GM12878 (cell line): ENCODE measurements around the gene PGAM2. TPM values are rescaled to one million over a fixed set of nuclear protein-coding genes. Genes with fewer than 3 reads are reported as not detected.

Source experiments
- ATAC-seq: fragments of 200-7000 bp; cut with Tn5 transposase; 3 replicates; pipeline ENCODE4 v1.9.1; 2020; ENCODE audit warnings: mild to moderate bottlenecking, moderate library complexity
- BruUV-seq: library from RNA; stranded (reverse); fragments of 400-500 nt; replicated peaks from 2 replicates; lab custom pipeline; 2021; lab: Mats Ljungman, UMichigan
- CTCF ChIA-PET: fragments of 300-600 bp; sonication (Branson Sonifier 250); formaldehyde crosslinking; extraction: SDS; loops from one replicate; lab custom pipeline; 2021; ENCODE audit warnings: inconsistent platforms; lab: Yijun Ruan, JAX
- POLR2A ChIA-PET: fragments of 350-600 bp; formaldehyde crosslinking; extraction: SDS; loops from one replicate; lab custom pipeline; 2021; ENCODE audit warnings: inconsistent platforms; lab: Charles Lee
- RAD21 ChIA-PET: fragments of 300-600 bp; sonication (Branson Sonifier 250); formaldehyde crosslinking; loops from one replicate; lab custom pipeline; 2023; ENCODE audit warnings: antibody characterized with exemption; ENCODE audit not compliant: unreplicated experiment; lab: Charles Lee
- SMC1A ChIA-PET: fragments of 300-600 bp; sonication (Branson Sonifier 250); formaldehyde crosslinking; loops from one replicate; lab custom pipeline; 2023; ENCODE audit not compliant: unreplicated experiment, uncharacterized antibody; lab: Charles Lee
- DNase-seq: peaks from one replicate; pipeline ENCODE4 v3.0.0-alpha.2; 2011; ENCODE audit warnings: low read depth, low spot score
- FAIRE-seq: peaks from 3 replicates; lab custom pipeline; 2011; peaks lifted over from hg19 to GRCh38; lab: Jason Lieb, UNC
- H2AFZ ChIP-seq: 2 replicates; pipeline ENCODE4 v1.6.0; 2011; ENCODE audit warnings: low read depth, low read length, control low read depth; ENCODE audit not compliant: control insufficient read depth
- H3K27ac ChIP-seq: 2 replicates; pipeline ENCODE4 v1.5.1; 2011; ENCODE audit warnings: control low read depth; ENCODE audit not compliant: control insufficient read depth, insufficient read depth
- H3K27me3 ChIP-seq, 2 experiments: replicated peaks in 1 of 2; 2 replicates each; pipeline versions ENCODE4 v1.6.0 to v1.6.1; 2011; ENCODE audit warnings: low read length in 1 of 2; ENCODE audit not compliant: control insufficient read depth in 2 of 2, insufficient read depth in 2 of 2
- H3K36me3 ChIP-seq, 2 experiments: 2 replicates each; pipeline ENCODE4 v1.5.1; 2011; ENCODE audit warnings: low read length in 1 of 2; ENCODE audit not compliant: control insufficient read depth in 2 of 2, insufficient read depth in 2 of 2
- H3K4me1 ChIP-seq: 2 replicates; pipeline ENCODE4 v1.6.1; 2011; ENCODE audit warnings: mild to moderate bottlenecking, low read length, moderate library complexity, mixed read lengths; ENCODE audit not compliant: control insufficient read depth, insufficient read depth
- H3K4me2 ChIP-seq: 2 replicates; pipeline ENCODE4 v1.6.0; 2011; ENCODE audit warnings: control low read depth; ENCODE audit not compliant: control insufficient read depth, insufficient read depth
- H3K4me3 ChIP-seq: fragments of 200-600 bp; sonication (generic); 2 replicates; pipeline ENCODE4 v1.5.1; 2016
- H3K79me2 ChIP-seq: 2 replicates; pipeline ENCODE4 v1.6.0; 2011; ENCODE audit warnings: low read length; ENCODE audit not compliant: control insufficient read depth, insufficient read depth
- H3K9ac ChIP-seq: 2 replicates; pipeline ENCODE4 v1.8.0; 2011; ENCODE audit warnings: low read length, control low read depth, mixed read lengths; ENCODE audit not compliant: control insufficient read depth, insufficient read depth
- H3K9me3 ChIP-seq: replicated peaks from 3 replicates; pipeline ENCODE4 v1.5.1; 2011; ENCODE audit warnings: mild to moderate bottlenecking, low read length; ENCODE audit not compliant: control insufficient read depth, insufficient read depth
- H4K20me1 ChIP-seq: 2 replicates; pipeline ENCODE4 v1.6.0; 2011; ENCODE audit not compliant: control insufficient read depth, insufficient read depth
- BACH1 ChIP-seq: fragments of 450-650 bp; IDR thresholded peaks from 2 replicates; pipeline ENCODE4 v1.6.1; 2017; ENCODE audit warnings: mild to moderate bottlenecking, borderline replicate concordance
- CEBPB ChIP-seq, 2 experiments: fragments of 150-350 bp in 1 of 2; IDR thresholded peaks; 2 replicates each; pipeline ENCODE4 v1.6.1; 2012 to 2014; ENCODE audit warnings: low read depth in 2 of 2, low read length in 2 of 2, borderline replicate concordance in 1 of 2, inconsistent platforms in 1 of 2
- IKZF1 ChIP-seq: fragments of 450-650 bp; conservative IDR thresholded peaks from 2 replicates; pipeline ENCODE4 v1.6.1; 2017; ENCODE audit warnings: antibody characterized with exemption, mild to moderate bottlenecking
- MXI1 ChIP-seq: fragments of 150-350 bp; IDR thresholded peaks from 2 replicates; pipeline ENCODE4 v1.6.1; 2011; ENCODE audit warnings: low read depth, mild to moderate bottlenecking, inconsistent platforms, low read length, improper control_type of control experiment
- NBN ChIP-seq: fragments of 450-650 bp; IDR thresholded peaks from 2 replicates; pipeline ENCODE4 v1.6.1; 2016
- PAX5 ChIP-seq: IDR thresholded peaks from 2 replicates; pipeline ENCODE4 v1.6.1; 2011; ENCODE audit warnings: low read depth, low read length, borderline replicate concordance
- ZNF24 ChIP-seq: fragments of 450-650 bp; IDR thresholded peaks from 2 replicates; pipeline ENCODE4 v1.6.1; 2017; ENCODE audit warnings: antibody characterized with exemption, mild to moderate bottlenecking
- ZNF622 ChIP-seq: fragments of 450-650 bp; IDR thresholded peaks from 2 replicates; pipeline ENCODE4 v1.6.1; 2017; ENCODE audit warnings: mild to moderate bottlenecking, inconsistent platforms
- ZSCAN29 ChIP-seq: fragments of 450-650 bp; IDR thresholded peaks from 2 replicates; pipeline ENCODE4 v1.6.1; 2017; ENCODE audit warnings: mild to moderate bottlenecking, moderate library complexity
- WGBS: methylation state at CpG from one replicate; pipeline ENCODE4 v1.1.6; 2016; ENCODE audit warnings: low lambda C conversion rate; ENCODE audit not compliant: insufficient replicate concordance, insufficient coverage; ENCODE audit errors: missing lambda C conversion rate; 5-methylcytosine and 5-hydroxymethylcytosine counted together
- in situ Hi-C: fragments of 300-500 bp; cut with MboI; formaldehyde crosslinking; loops from 9 replicates; pipeline ENCODE4 v1.14.3; 2018; ENCODE audit warnings: mixed read lengths
- intact Hi-C: fragments of 100-400 bp; cut with micrococcal nuclease; formaldehyde crosslinking; loops from one replicate; pipeline ENCODE4 v1.14.2; 2022; ENCODE audit not compliant: unreplicated experiment
- polyA plus RNA-seq, 11 experiments: library from polyadenylated mRNA; depleted of rRNA in 4 of 11; unstranded in 6 of 11; stranded (reverse) in 5 of 11; fragments of >200 nt; fragmentation: Nextera tagmentation in 4 of 11; fragmentation: Illumina TruSeq in 1 of 11; extraction: Ambion mirVana in 4 of 11; extraction: Trizol in 1 of 11; gene quantifications; 1 replicate in 1 of 11; 2 replicates in 10 of 11; pipeline versions ENCODE4 v1.2.1 to v1.2.3, GENCODE V29; 2011 to 2016; ENCODE audit warnings: inconsistent platforms in 2 of 11, missing spikeins in 2 of 11, low read depth in 1 of 11
- total RNA-seq, 4 experiments: library from RNA; depleted of rRNA in 3 of 4; stranded (reverse); fragments of >200 nt in 3 of 4; fragmentation: Illumina TruSeq in 1 of 4; extraction: Trizol in 1 of 4; gene quantifications; 2 replicates each; pipeline versions ENCODE4 v1.2.1 to v1.2.3, GENCODE V29; 2013 to 2021
- TF ChIP-seq, protein P1 (sequence below): IDR thresholded peaks from 2 replicates; pipeline ENCODE4 v1.6.1; 2012; ENCODE audit warnings: low read depth, low read length, improper control_type of control experiment
- TF ChIP-seq, protein P2 (sequence below): fragments of 450-650 bp; IDR thresholded peaks from 2 replicates; pipeline ENCODE4 v1.6.1; 2017; ENCODE audit warnings: borderline replicate concordance
- TF ChIP-seq, protein P3 (sequence below): IDR thresholded peaks from 2 replicates; pipeline ENCODE4 v1.6.1; 2011; ENCODE audit warnings: low read depth, low read length, improper control_type of control experiment, borderline replicate concordance
- TF ChIP-seq, protein P4 (sequence below): IDR thresholded peaks from 2 replicates; pipeline ENCODE4 v1.6.1; 2011; ENCODE audit warnings: borderline replicate concordance, low read depth, mild to moderate bottlenecking, moderate library complexity, low read length; ENCODE audit not compliant: insufficient read depth, poor library complexity, severe bottlenecking
- TF ChIP-seq, protein P5 (sequence below): fragments of 450-650 bp; formaldehyde crosslinking; IDR thresholded peaks from 2 replicates; pipeline ENCODE4 v1.4.0; 2020; ENCODE audit warnings: mild to moderate bottlenecking, moderate library complexity

The PGAM2 gene
- total and polyA plus RNA-seq, 10 of the 15 experiments (the other 5 are each of a cell fraction or from before 2014, with no cell fraction given) = not detected

DNA sequence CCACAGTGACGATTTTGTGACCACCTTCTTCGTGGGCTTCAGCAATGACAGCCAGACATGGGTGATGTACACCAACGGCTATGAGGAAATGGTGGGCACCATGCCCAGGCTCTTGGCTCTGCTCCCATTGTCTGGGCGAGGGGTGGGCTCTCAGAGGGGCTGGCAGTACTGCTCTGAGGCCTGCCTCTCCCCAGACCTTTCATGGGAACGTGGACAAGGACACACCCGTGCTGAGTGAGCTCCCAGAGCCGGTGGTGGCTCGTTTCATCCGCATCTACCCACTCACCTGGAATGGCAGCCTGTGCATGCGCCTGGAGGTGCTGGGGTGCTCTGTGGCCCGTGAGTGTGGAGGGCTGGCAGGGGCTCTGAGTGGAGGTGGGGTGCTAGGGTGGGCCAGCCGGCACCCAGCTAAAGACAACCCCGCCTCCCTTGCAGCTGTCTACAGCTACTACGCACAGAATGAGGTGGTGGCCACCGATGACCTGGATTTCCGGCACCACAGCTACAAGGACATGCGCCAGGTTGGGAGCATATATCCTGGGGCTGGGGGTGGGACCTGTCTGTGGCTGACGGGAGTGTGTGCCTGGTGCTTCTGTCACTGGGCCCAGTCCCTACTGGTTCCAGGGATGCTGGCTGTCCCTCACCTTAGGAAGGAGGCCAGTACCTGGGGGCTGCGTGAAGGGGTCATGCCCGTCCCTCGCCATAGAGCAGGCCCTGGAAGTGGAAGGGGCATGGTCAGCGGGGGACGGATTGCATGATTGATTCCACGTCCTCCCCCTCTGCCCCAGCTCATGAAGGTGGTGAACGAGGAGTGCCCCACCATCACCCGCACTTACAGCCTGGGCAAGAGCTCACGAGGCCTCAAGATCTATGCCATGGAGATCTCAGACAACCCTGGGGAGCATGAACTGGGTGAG is 45.6 kb upstream of the PGAM2 start:
- WGBS = 43% methylated on average over 27 of the region's 27 CpGs
- no peak for FAIRE-seq
- TF ChIP-seq NBN = no peak
- no peak for TF ChIP-seq ZSCAN29
- TF ChIP-seq, protein P1, sequence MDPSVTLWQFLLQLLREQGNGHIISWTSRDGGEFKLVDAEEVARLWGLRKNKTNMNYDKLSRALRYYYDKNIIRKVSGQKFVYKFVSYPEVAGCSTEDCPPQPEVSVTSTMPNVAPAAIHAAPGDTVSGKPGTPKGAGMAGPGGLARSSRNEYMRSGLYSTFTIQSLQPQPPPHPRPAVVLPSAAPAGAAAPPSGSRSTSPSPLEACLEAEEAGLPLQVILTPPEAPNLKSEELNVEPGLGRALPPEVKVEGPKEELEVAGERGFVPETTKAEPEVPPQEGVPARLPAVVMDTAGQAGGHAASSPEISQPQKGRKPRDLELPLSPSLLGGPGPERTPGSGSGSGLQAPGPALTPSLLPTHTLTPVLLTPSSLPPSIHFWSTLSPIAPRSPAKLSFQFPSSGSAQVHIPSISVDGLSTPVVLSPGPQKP = no peak
- TF ChIP-seq, protein P2, sequence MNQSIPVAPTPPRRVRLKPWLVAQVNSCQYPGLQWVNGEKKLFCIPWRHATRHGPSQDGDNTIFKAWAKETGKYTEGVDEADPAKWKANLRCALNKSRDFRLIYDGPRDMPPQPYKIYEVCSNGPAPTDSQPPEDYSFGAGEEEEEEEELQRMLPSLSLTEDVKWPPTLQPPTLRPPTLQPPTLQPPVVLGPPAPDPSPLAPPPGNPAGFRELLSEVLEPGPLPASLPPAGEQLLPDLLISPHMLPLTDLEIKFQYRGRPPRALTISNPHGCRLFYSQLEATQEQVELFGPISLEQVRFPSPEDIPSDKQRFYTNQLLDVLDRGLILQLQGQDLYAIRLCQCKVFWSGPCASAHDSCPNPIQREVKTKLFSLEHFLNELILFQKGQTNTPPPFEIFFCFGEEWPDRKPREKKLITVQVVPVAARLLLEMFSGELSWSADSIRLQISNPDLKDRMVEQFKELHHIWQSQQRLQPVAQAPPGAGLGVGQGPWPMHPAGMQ = no peak
- TF ChIP-seq MXI1 = no peak
- TF ChIP-seq, protein P3, sequence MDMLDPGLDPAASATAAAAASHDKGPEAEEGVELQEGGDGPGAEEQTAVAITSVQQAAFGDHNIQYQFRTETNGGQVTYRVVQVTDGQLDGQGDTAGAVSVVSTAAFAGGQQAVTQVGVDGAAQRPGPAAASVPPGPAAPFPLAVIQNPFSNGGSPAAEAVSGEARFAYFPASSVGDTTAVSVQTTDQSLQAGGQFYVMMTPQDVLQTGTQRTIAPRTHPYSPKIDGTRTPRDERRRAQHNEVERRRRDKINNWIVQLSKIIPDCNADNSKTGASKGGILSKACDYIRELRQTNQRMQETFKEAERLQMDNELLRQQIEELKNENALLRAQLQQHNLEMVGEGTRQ = no peak
- no peak for TF ChIP-seq ZNF622
- TF ChIP-seq IKZF1 = no peak
- TF ChIP-seq, protein P4, sequence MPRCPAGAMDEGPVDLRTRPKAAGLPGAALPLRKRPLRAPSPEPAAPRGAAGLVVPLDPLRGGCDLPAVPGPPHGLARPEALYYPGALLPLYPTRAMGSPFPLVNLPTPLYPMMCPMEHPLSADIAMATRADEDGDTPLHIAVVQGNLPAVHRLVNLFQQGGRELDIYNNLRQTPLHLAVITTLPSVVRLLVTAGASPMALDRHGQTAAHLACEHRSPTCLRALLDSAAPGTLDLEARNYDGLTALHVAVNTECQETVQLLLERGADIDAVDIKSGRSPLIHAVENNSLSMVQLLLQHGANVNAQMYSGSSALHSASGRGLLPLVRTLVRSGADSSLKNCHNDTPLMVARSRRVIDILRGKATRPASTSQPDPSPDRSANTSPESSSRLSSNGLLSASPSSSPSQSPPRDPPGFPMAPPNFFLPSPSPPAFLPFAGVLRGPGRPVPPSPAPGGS = no peak
- no peak for TF ChIP-seq CEBPB (IDR thresholded peaks at IDR 0.05; ENCODE audit: borderline replicate concordance in 1 of 2, low read depth in 2 of 2, low read length in 2 of 2)
- TF ChIP-seq PAX5 = no peak
- no peak for TF ChIP-seq BACH1
- TF ChIP-seq, protein P5, sequence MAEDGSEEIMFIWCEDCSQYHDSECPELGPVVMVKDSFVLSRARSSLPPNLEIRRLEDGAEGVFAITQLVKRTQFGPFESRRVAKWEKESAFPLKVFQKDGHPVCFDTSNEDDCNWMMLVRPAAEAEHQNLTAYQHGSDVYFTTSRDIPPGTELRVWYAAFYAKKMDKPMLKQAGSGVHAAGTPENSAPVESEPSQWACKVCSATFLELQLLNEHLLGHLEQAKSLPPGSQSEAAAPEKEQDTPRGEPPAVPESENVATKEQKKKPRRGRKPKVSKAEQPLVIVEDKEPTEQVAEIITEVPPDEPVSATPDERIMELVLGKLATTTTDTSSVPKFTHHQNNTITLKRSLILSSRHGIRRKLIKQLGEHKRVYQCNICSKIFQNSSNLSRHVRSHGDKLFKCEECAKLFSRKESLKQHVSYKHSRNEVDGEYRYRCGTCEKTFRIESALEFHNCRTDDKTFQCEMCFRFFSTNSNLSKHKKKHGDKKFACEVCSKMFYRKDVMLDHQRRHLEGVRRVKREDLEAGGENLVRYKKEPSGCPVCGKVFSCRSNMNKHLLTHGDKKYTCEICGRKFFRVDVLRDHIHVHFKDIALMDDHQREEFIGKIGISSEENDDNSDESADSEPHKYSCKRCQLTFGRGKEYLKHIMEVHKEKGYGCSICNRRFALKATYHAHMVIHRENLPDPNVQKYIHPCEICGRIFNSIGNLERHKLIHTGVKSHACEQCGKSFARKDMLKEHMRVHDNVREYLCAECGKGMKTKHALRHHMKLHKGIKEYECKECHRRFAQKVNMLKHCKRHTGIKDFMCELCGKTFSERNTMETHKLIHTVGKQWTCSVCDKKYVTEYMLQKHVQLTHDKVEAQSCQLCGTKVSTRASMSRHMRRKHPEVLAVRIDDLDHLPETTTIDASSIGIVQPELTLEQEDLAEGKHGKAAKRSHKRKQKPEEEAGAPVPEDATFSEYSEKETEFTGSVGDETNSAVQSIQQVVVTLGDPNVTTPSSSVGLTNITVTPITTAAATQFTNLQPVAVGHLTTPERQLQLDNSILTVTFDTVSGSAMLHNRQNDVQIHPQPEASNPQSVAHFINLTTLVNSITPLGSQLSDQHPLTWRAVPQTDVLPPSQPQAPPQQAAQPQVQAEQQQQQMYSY = no peak
- TF ChIP-seq ZNF24 = no peak

More for the DNA sequence above, 45.6 kb upstream of the PGAM2 start:
- ChIA-PET POLR2A (interaction anchor here (0.9 kb wide), 1 partner anchor 12 kb away, joined by 3 read pairs; the partner anchor contains the start of gene POLD2), CTCF (interaction anchor here (1.1 kb wide), 1 partner anchor 85 kb away, joined by 3 read pairs; no protein-coding TSS in a partner anchor), SMC1A (no interaction called here), RAD21 (no interaction called here)
- no peak overlapping the region for H3K4me3 ChIP-seq
- no peak overlapping the region for H3K27ac ChIP-seq
- no peak overlapping the region for H2AFZ ChIP-seq
- intact Hi-C loops = no loop called here
- no peak overlapping the region for H3K4me2 ChIP-seq
- in situ Hi-C loops = no loop called here
- no peaks in the 10 kb centered on the region for H3K79me2 ChIP-seq
- ATAC-seq (no peak), DNase-seq (no peak)
- no TSS peak for BruUV-seq
- no peaks in the 10 kb centered on the region for H3K9me3 ChIP-seq
- peaks cover under 1 to 2% of the 10 kb centered on the region in 2 experiments for H3K27me3 ChIP-seq
- no peak overlapping the region for H3K9ac ChIP-seq
- no peaks in the 10 kb centered on the region for H3K4me1 ChIP-seq
- H3K36me3 ChIP-seq = peaks cover 0 to 6% of the 10 kb centered on the region in 2 experiments; a peak in 2 of 4 replicates
- no peaks in the 10 kb centered on the region for H4K20me1 ChIP-seq
